ENCODE measurements around the gene ETV4. TPM values are rescaled to one million over a fixed set of nuclear protein-coding genes. Genes with fewer than 3 reads are reported as not detected.

ETV4 gene
- total RNA-seq, 1 donor from 2014 or later, result not detected

DNA sequence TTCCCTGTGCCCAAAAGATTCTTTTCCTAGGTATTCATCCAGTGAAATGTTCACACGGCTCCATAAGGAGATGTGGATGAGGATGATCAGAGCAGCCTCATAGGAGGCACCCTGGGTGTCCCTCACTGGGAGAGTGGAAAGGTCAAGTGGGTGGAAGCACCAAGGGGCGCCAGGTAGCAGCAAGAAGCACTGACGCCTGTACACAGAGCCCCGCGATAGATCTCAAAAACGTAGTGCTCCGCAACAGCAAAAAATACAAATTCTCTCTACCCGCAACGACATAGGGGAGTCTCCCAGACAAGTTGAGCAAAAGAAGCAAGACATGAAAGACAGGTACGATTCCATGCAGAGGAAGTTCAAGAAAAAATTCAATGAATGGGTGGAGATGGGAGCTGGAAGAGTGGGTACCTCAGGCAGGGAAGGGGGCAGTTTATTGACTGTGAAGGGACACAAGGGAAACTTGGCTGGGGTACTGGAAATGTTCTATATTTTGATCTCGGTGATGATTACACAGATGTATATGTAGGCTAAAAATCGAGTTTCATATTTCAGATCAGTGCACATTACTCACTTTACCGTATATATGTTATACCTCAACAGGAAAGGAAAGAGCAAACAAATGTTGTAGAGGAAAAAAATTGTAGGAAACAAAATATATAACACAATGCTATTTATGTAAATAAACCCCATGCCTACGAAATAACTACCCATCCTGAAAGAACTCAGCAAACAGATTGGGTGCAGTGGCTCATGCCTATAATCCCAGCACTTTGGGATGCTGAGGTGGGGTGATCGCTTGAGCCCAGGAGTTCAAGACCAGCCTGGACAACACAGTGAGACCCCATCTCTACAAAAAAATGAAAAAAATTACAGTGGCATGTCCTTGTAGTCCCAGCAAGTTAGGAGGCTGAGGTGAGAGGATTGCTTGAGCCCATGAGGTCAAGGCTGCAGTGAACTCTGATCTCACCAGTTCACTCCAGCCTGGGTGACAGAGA, 17.8 kb upstream of the ETV4 start:
- Mint-ChIP-seq H3K36me3 (ENCODE audit: unreplicated experiment) (no peaks in the 10 kb centered on the region), H3K27me3 (ENCODE audit: unreplicated experiment) (peaks cover 2% of the 10 kb centered on the region), H3K9me3 (ENCODE audit: unreplicated experiment) (peaks cover 4% of the 10 kb centered on the region), H3K4me3 (ENCODE audit: unreplicated experiment) (no peak overlapping the region), H3K4me1 (ENCODE audit: low read depth, unreplicated experiment) (no peaks in the 10 kb centered on the region), H3K27ac (ENCODE audit: unreplicated experiment) (no peak overlapping the region)
- TF ChIP-seq, protein P1, sequence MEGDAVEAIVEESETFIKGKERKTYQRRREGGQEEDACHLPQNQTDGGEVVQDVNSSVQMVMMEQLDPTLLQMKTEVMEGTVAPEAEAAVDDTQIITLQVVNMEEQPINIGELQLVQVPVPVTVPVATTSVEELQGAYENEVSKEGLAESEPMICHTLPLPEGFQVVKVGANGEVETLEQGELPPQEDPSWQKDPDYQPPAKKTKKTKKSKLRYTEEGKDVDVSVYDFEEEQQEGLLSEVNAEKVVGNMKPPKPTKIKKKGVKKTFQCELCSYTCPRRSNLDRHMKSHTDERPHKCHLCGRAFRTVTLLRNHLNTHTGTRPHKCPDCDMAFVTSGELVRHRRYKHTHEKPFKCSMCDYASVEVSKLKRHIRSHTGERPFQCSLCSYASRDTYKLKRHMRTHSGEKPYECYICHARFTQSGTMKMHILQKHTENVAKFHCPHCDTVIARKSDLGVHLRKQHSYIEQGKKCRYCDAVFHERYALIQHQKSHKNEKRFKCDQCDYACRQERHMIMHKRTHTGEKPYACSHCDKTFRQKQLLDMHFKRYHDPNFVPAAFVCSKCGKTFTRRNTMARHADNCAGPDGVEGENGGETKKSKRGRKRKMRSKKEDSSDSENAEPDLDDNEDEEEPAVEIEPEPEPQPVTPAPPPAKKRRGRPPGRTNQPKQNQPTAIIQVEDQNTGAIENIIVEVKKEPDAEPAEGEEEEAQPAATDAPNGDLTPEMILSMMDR (IDR thresholded peaks at IDR 0.05; ENCODE audit: partially characterized antibody, unreplicated experiment), result no peak
- DNase-seq, result no peak

DNA sequence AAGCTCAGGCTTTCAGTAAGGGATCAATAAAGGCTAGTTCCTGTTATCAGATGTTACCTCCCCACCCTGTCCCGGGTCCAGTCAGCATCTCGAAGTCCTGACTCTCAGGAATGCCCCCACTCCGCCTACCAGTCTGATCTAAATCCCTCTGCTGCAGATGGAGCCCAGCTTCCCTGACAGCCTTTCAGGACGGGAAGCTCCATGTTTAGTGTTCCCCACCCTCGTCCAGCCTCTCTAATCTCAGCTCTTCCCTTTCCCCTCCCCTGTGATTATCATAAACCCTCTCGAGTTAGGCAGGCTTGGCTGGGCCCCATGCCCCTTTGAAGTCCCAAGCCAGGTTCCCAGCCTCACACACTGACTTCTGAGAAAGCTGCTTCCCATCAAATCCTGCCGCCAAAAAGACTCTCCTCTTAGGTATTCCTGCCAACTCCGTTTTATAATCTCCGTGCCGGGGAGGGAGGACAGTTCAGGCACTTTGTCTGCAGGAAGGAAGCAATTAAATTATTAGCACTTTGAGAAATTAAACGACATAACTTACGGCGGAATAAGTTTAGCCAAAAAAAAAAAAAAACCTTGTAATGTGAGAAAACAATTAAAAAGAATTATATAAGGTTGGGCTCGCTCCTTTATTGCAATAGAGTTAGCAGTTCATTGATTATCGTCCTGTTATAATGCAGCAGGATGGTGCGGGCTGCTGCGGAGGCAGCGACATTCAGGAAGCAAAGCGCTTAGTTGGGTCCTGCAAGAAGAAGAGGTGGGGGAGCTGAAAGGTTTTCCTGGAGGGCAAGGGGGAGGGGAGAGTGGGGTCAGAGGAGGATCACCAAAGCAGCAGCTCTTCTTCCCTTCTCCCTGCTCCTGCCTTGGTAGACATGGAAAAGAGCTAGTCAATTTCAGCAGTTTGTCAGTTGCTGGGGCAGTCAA, 16.8 kb upstream of the ETV4 start:
- TF ChIP-seq, protein P1 (IDR thresholded peaks at IDR 0.05; ENCODE audit: partially characterized antibody, unreplicated experiment), result no peak
- H3K9me3 Mint-ChIP-seq (ENCODE audit: unreplicated experiment), result peaks cover 4% of the 10 kb centered on the region
- peaks cover 4% of the 10 kb centered on the region for H3K27me3 Mint-ChIP-seq (ENCODE audit: unreplicated experiment)
- H3K27ac Mint-ChIP-seq (ENCODE audit: unreplicated experiment), result no peak overlapping the region
- H3K36me3 Mint-ChIP-seq (ENCODE audit: unreplicated experiment), result no peaks in the 10 kb centered on the region
- DNase-seq, result no peak
- H3K4me1 Mint-ChIP-seq (ENCODE audit: low read depth, unreplicated experiment), result no peaks in the 10 kb centered on the region
- no peak overlapping the region for H3K4me3 Mint-ChIP-seq (ENCODE audit: unreplicated experiment)

DNA sequence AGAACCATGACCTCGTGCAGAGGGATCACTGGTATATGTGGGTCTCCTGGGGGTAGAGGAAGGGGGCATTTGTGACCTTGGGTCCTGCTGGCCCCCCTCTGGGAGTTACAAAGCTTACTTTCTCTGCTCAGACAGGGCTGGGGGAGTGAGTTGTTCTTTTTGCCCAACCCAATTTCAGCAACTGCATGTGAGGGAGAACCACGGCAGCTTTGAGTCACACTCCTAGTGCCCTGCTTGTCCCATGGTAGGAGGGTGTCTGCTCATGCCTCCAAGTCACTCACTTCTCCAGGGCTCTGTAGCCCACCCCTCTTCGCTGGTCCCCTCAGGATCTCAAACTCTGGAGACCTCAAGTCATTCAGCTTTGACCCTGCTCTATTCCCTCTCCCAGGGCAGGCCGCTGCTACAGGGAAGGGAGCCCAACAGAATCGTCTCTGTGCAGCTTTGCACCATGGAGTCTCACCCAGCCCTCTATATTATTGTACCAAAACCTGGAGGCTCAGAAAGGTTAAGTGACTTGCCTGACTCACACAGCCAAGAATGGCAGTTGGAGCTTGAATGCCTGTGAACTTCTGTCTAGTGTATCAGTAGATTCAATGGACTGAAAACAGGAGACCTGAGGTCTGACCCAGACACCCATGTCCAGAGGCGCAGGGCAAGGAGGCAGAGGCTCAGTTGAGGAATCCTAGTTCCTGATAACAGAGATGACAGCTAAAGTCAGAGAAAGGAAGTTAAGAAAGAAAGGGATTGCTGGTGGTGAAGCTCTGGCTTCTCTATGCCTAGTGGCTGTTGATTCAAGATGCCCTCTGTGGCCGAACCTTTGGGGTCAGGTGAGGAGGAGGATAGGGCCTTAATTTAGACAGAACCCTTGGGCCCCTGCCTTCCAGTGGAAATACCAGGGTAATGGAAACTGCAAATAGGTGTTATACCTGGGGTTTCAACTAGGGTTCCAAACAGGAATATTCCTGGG, 14.6 kb upstream of the ETV4 start:
- no peak overlapping the region for H3K4me3 Mint-ChIP-seq (ENCODE audit: unreplicated experiment)
- TF ChIP-seq, protein P1 (IDR thresholded peaks at IDR 0.05; ENCODE audit: partially characterized antibody, unreplicated experiment), result no peak

DNA sequence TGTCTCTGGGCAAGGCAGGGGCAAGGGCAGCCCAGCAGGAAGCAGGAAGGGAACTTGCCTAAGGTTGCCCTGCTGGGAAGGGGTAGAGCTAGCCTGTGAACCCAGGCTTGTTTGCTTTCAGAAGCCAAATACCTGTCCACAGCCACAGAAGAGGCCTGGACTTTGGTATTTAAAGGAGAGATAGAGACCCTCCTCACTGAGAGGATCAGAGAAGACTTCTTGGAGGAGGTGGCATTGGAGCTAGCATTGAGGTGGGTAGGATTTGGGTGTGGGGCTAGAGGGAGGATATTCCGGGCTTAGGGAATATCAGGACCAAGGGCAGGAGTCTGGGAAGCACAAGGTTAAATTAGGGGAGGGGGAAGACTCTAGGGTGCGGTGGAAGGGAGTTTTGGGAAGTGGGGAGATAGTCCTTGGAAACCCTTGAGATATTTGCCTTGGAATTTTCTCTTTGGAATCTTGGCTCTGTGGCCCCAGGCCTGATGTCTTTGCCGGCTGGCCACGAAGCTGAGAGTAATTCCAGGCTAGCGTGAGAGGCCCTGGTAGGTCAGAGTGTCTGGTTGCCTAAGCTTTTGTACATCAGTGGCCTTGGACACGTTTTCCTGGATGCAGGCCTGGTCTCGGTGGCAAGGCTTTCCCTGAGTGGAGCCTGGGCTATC, 13.1 kb upstream of the ETV4 start:
- Mint-ChIP-seq H3K4me1 (ENCODE audit: low read depth, unreplicated experiment) (no peaks in the 10 kb centered on the region), H3K27ac (ENCODE audit: unreplicated experiment) (no peak overlapping the region), H3K9me3 (ENCODE audit: unreplicated experiment) (peaks cover 7% of the 10 kb centered on the region), H3K27me3 (ENCODE audit: unreplicated experiment) (peaks cover 1% of the 10 kb centered on the region), H3K36me3 (ENCODE audit: unreplicated experiment) (no peaks in the 10 kb centered on the region), H3K4me3 (ENCODE audit: unreplicated experiment) (no peak overlapping the region)
- no peak for DNase-seq
- TF ChIP-seq, protein P1 (IDR thresholded peaks at IDR 0.05; ENCODE audit: partially characterized antibody, unreplicated experiment), result no peak

More for the DNA sequence above, 14.6 kb upstream of the ETV4 start:
- Mint-ChIP-seq H3K4me1 (ENCODE audit: low read depth, unreplicated experiment) (no peaks in the 10 kb centered on the region), H3K27me3 (ENCODE audit: unreplicated experiment) (peaks cover 4% of the 10 kb centered on the region), H3K9me3 (ENCODE audit: unreplicated experiment) (peaks cover 7% of the 10 kb centered on the region), H3K36me3 (ENCODE audit: unreplicated experiment) (no peaks in the 10 kb centered on the region), H3K27ac (ENCODE audit: unreplicated experiment) (no peak overlapping the region)
- DNase-seq, result no peak

Measured in glutamatergic neuron (in vitro differentiated cells).